Measurements from ENCODE around the gene SYTL2. TPM values are rescaled to one million over a fixed set of nuclear protein-coding genes. Genes with fewer than 3 reads are reported as not detected.

The SYTL2 gene
- total RNA-seq, 1 experiment from 2014 or later = 132 TPM

DNA sequence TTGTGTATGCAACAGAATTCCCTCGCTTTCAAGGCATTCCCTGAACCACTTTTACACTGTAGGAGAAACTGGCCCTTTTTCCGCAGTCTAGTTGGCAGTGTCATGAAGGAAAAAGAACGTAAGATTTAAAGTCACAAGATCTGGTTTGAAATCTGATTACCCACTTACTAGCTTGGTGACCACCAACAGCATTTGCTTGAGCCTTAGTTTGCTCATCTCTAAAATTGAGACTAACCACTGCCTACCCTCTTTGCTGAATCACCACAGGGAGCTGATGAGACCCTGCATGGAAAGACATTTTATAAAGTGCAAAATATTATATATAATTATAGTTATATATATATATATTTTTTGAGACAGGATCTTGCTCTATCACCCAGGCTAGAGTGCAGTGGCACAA lies 39.4 kb downstream of the SYTL2 start:
- no peak overlapping the region for H3K4me3 ChIP-seq (ENCODE audit: low read depth in 2 of 2, low read length in 2 of 2)

DNA sequence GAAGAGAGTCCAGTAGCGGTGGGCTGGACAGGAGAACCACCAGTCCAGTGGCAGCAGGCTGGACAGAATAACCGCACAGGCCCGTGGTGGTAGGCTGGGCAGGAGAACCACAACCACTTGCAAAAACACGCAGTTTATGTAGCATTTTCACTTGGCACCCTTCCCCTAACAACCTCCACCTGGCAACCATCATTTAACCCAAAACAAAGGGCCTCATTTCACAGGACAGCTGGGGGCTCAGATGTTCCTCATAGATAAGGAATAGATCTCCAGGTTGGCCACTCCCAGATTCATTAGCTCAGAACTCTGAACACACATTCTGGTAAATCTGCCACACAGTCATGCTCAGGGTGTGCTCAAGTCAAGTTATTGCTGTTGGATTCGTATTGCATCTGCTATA lies 41.2 kb downstream of the SYTL2 start:
- no TSS peak for BruUV-seq (replicated peaks)
- intact Hi-C loops (cut with micrococcal nuclease; ENCODE audit: unreplicated experiment) (no loop called here), in situ Hi-C loops (cut with HindIII; ENCODE audit: low pct_unique_long_range_greater_than_20kb, low sequenced_read_pairs) (no loop called here)
- H3K4me1 ChIP-seq (ENCODE audit: control insufficient read depth, insufficient read depth, low read length) = 0 out of 2 replicates have a peak, but pooled peaks cover 8% of the 10 kb centered on the region
- DNase-seq (ENCODE audit: low read depth, low spot score) (no peak), ATAC-seq (0 out of 2 replicates have a peak, but pooled peaks have one; percentile 30)
- no peak overlapping the region for H3K27ac ChIP-seq (ENCODE audit: low read length)
- H3K4me3 ChIP-seq (ENCODE audit: low read depth in 2 of 2, low read length in 2 of 2) = no peak overlapping the region
- POLR2A ChIA-PET = no interaction called here
- H3K27me3 ChIP-seq (ENCODE audit: control insufficient read depth, insufficient read depth, low read length) = no peaks in the 10 kb centered on the region
- CTCF ChIA-PET = no interaction called here
- no peaks in the 10 kb centered on the region for H3K9me3 ChIP-seq (ENCODE audit: control insufficient read depth, insufficient read depth, low read depth, low read length)
- H3K36me3 ChIP-seq (ENCODE audit: control insufficient read depth, insufficient read depth, low read length) = no peaks in the 10 kb centered on the region
- TF ChIP-seq SIN3A (IDR thresholded peaks at IDR 0.05; ENCODE audit: borderline replicate concordance, insufficient read depth, low read depth, low read length) = no peak
- no peak for TF ChIP-seq POLR2AphosphoS5 (IDR thresholded peaks at IDR 0.05; ENCODE audit: low read depth, low read length)
- TF ChIP-seq, protein P1, sequence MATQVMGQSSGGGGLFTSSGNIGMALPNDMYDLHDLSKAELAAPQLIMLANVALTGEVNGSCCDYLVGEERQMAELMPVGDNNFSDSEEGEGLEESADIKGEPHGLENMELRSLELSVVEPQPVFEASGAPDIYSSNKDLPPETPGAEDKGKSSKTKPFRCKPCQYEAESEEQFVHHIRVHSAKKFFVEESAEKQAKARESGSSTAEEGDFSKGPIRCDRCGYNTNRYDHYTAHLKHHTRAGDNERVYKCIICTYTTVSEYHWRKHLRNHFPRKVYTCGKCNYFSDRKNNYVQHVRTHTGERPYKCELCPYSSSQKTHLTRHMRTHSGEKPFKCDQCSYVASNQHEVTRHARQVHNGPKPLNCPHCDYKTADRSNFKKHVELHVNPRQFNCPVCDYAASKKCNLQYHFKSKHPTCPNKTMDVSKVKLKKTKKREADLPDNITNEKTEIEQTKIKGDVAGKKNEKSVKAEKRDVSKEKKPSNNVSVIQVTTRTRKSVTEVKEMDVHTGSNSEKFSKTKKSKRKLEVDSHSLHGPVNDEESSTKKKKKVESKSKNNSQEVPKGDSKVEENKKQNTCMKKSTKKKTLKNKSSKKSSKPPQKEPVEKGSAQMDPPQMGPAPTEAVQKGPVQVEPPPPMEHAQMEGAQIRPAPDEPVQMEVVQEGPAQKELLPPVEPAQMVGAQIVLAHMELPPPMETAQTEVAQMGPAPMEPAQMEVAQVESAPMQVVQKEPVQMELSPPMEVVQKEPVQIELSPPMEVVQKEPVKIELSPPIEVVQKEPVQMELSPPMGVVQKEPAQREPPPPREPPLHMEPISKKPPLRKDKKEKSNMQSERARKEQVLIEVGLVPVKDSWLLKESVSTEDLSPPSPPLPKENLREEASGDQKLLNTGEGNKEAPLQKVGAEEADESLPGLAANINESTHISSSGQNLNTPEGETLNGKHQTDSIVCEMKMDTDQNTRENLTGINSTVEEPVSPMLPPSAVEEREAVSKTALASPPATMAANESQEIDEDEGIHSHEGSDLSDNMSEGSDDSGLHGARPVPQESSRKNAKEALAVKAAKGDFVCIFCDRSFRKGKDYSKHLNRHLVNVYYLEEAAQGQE (IDR thresholded peaks at IDR 0.05; ENCODE audit: insufficient read depth in 1 of 2, low read depth in 2 of 2, low read length in 1 of 2) = no peak
- TF ChIP-seq, protein P2, sequence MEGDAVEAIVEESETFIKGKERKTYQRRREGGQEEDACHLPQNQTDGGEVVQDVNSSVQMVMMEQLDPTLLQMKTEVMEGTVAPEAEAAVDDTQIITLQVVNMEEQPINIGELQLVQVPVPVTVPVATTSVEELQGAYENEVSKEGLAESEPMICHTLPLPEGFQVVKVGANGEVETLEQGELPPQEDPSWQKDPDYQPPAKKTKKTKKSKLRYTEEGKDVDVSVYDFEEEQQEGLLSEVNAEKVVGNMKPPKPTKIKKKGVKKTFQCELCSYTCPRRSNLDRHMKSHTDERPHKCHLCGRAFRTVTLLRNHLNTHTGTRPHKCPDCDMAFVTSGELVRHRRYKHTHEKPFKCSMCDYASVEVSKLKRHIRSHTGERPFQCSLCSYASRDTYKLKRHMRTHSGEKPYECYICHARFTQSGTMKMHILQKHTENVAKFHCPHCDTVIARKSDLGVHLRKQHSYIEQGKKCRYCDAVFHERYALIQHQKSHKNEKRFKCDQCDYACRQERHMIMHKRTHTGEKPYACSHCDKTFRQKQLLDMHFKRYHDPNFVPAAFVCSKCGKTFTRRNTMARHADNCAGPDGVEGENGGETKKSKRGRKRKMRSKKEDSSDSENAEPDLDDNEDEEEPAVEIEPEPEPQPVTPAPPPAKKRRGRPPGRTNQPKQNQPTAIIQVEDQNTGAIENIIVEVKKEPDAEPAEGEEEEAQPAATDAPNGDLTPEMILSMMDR (IDR thresholded peaks at IDR 0.05) = no peak
- no peak for TF ChIP-seq TCF7L2 (IDR thresholded peaks at IDR 0.05; ENCODE audit: low read depth, low read length)

More for the DNA sequence above, 39.4 kb downstream of the SYTL2 start:
- TF ChIP-seq, protein P2 (IDR thresholded peaks at IDR 0.05) = no peak
- no peak for TF ChIP-seq POLR2AphosphoS5 (IDR thresholded peaks at IDR 0.05; ENCODE audit: low read depth, low read length)
- no peak for TF ChIP-seq SIN3A (IDR thresholded peaks at IDR 0.05; ENCODE audit: borderline replicate concordance, insufficient read depth, low read depth, low read length)
- TF ChIP-seq TCF7L2 (IDR thresholded peaks at IDR 0.05; ENCODE audit: low read depth, low read length) = no peak
- TF ChIP-seq, protein P1 (IDR thresholded peaks at IDR 0.05; ENCODE audit: insufficient read depth in 1 of 2, low read depth in 2 of 2, low read length in 1 of 2) = no peak
- Histone ChIP-seq H3K27ac (ENCODE audit: low read length) (no peak overlapping the region), H3K36me3 (ENCODE audit: control insufficient read depth, insufficient read depth, low read length) (no peaks in the 10 kb centered on the region), H3K9me3 (ENCODE audit: control insufficient read depth, insufficient read depth, low read depth, low read length) (no peaks in the 10 kb centered on the region), H3K27me3 (ENCODE audit: control insufficient read depth, insufficient read depth, low read length) (no peaks in the 10 kb centered on the region), H3K4me1 (ENCODE audit: control insufficient read depth, insufficient read depth, low read length) (0 out of 2 replicates have a peak, but pooled peaks cover 8% of the 10 kb centered on the region)
- intact Hi-C loops (cut with micrococcal nuclease; ENCODE audit: unreplicated experiment) (no loop called here), in situ Hi-C loops (cut with HindIII; ENCODE audit: low pct_unique_long_range_greater_than_20kb, low sequenced_read_pairs) (no loop called here)
- ATAC-seq = no peak
- ChIA-PET CTCF (no interaction called here), POLR2A (no interaction called here)
- no peak for DNase-seq (ENCODE audit: low read depth, low spot score)
- BruUV-seq (replicated peaks) = no TSS peak

Data from Panc1 (cell line).